Right lung (tissue), 5 donors: ENCODE data around the gene SURF1. TPM values are rescaled to one million over a fixed set of nuclear protein-coding genes. Genes with fewer than 3 reads are reported as not detected.
"Not testable (repeated sequence)": the region's sequence is repeated elsewhere in the genome, so short reads cannot be mapped to it uniquely, and the experiment has no call there.

Experiments
- DNase-seq, 2 donors: peaks; one replicate each; pipeline ENCODE4 v3.0.0-alpha.2; 2013
- polyA plus RNA-seq, 5 donors: library from polyadenylated mRNA; unstranded; fragments of 120-200 nt; gene quantifications; one replicate each; pipeline versions ENCODE4 v1.2.1 to v1.2.3, GENCODE V29; 2013; ENCODE audit warnings: inconsistent platforms in 1 of 5, low replicate concordance in 1 of 5; ENCODE audit not compliant: insufficient read length in 5 of 5, insufficient read depth in 1 of 5

The SURF1 gene
- polyA plus RNA-seq, 5 donors: 25.8 to 35.0 (median 32.3) TPM

DNA sequence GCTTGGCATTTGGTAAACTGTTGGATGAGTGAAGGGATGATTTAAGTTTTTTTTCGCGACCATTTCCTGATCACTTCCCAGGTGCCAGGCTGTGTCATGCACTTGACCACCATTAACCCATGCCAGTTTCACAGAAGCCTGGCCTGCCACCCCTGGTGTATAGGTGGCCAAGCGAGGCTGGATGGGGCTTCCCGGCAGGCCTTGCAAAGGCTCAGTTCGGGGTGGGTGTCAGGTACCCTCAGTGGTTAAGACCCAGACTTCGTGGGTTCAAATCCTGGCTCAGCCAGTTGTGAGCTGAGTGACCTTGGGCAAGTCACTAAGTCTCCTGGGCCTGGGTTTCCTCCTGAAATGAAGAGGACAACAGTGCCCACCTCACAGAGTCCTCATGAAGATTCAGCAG, 10.7 kb downstream of the SURF1 start:
- no peak for DNase-seq

DNA sequence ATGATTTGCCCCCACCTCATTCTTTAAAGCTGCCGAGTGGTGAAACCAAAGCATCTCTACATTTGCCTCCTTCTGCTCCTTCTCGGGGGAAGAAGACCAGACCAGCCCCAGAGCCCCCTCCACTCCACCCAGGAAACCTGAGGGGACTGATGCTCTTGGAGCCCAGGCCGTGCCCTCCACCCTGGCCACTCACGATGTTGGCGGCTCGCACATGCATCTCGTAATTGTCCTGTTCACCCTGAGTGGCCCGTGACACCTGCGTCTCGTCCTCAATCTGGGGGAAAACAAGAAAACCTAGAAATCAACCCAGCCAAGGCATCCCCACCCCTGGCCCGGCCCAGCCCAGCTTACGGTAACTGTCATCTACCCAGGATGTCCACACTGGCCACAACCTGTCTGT, 11.3 kb downstream of the SURF1 start:
- no peak for DNase-seq

DNA sequence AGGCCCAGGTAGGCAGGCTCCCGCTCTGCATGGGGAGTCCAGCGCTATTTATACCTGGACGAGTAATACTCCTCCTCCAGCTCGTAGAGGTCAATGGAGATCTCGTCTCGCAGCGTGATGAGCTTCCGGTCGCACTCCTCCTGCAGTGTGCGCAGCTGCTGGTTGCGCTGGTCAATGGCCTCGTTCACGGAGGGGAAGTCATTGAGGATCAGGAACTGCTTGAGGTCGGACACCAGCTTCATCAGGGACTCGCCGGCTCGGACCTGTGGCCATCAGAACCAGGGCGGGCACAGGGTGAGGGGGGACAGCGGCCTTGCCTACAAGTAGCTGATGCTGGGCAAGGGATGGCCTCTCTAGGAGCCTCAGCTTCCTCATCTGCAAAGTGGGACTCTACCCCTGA, 12.2 kb downstream of the SURF1 start:
- DNase-seq: no peak

DNA sequence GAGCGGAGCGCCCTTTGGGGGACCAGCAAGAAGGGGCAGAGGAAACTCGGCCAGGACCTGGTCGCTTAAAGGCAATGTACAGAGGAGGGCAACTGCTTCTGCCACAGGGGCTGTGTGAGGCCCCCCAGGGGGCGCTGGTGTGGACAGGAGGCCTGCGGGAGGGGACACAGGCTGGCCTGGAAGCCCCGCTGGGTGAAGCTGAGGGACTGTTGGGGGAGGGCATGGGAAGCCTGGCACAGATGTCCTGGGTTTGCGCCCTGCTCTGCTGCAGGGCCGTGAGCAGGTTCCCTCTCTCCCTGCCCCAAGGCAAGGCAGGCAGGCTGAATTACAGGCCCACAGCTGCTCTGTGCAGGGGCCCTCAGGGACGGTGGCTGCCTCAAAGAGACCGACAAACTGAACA, 13.7 kb downstream of the SURF1 start:
- no peak for DNase-seq

DNA sequence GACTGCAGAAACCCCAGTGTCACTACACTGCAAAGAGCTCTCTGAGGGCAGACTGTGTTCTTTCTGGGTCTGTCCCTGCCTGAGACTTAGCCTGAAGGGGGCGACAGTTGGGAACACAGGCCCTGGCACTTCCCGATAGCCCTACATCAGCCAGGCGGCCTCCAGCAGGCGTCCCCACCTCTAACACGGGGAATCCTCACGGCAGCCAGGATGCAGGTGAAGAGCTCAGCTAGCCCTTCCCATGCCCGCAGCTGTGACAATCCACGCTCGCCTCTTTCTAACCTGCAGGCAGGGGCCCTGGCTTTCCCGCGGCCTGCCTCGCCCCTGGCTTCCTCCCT, 14.2 kb downstream of the SURF1 start:
- no peak for DNase-seq

DNA sequence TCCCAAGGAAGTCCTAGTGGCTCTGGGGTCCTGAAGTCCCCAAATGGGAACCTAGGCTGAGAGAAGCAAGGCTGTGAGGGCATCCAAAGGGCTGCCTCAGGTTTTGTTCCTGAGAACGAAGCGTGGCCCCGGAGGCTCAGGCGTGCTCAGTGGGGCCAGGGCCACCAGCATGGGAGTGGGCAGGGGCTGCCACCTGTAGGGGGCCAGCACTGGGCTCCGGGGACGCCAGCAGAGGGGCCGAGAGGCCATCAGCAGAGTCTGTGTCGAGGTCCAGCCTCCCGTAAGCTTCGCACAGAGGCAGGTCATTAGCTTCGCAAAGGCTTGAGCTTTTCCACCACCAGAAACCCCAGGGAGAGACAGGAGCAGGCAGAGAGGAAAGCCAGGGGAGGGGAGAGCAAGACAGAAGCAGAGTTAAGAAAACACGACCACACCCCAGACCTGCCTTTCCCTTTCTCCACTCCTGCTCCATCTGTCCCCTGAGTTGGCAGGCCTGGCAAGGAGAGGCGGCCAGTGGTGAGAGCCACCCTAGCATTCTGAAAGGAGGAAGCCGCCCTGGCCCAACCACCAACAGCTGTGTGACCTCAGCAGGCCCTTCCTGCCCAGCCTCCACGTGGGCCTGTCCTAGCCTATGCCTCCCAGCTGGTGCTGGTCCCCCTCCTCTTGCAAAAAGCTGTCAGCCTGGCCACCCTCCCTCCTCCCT, 14.8 kb downstream of the SURF1 start:
- DNase-seq: no peak

DNA sequence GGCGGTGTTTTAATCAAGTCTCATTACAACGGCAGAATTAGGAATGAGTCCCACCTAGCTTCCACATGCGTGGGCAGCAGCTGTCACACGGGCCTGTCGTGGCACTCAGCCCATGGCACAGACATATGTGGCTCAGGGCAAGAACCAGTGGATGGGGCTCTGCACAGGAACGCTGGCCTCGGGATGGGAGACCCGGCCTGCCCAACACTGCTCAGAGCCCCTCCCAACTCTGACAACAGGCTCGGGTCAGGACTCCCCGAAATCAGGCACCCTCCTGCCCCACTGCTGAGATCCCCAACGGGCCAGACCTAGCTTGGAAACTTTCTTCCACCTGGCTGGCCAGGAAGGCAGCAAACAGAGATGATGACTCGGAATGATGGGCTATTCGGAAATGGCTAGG, 15.4 kb downstream of the SURF1 start:
- DNase-seq: no peak

DNA sequence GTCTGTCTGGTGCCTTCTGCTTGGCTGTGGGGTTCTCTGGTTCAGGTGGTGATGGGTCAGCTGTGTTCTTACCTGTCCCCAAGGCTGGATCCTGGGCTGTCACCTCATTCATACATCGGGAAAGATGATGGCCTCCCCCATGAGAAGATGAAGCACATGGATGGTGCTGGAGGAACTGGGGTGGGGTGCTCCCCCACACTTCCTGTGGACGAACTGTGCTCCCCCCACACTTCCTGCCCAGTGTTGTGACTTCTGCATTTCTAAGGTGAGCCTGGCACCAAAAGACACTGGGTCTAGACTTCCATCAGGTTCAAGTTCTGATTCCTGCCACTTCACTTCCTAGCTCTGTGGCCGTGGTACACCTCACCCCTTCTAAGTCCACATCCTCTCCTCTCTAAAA, 16.0 kb downstream of the SURF1 start:
- DNase-seq: no peak

DNA sequence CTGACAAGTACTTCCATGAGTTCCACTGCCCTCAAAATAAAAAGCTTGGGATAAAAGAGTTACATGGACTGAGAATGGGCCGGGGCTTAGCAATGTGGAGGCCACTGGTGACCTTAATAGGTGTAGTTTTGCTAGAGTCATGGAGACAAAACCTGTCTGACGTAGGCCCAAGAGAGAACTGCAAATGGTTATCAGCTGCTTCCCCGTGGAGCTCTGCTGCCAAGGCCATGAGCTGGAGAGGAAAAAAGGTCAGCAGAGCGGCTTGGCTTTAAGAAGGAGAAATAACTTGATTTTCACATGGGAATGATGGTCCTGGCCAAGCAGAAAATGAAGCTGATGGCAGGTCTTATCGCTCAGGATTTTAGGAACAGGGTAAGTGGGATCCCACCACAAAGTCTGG, 16.6 kb downstream of the SURF1 start:
- DNase-seq: no peak

DNA sequence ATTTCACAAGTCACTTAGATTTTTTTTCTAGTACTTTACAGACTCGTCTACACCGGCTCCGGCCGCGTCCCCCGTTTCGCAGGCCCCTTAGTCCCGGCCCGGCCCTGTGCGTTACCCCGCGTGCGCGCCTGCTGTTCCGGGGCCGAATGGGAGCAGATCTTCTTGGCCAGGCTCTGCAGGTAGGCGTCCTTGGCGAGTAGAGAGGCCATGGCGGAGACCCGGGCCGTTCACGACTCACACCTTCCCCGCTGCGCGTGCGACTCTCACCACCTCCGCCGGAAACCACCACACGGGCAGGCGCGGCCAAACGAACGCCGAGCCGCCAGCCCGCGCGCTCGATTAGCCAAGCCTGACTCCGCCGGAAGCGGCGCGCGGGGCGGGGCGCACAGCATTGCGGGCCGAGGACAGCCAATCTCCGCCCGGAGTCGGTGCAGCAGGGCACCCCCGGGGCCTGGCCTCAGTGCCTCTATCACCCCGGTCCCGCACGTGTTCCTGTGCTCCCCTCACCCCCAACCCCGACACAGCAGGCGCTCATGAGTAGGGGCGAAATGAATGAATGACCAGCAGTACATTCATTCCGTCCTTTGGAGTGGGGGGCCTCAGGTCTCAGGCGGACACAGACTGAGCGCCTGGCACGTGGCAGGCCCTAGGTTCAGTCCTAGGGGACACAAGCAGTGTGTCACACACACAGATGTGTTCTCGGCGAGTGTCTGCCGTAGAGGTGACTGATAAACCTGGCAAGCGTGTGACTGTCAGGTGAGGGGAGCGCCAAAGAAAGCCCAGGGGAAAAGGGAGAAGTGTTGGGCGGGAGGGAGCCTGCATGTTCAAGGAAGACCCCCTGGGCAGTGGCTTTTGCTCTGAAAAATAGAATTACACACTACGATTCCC, 20.1 kb downstream of the SURF1 start, which contains the start of gene SURF6:
Gene SURF6, minus strand, starts transcription at position 265 of the 888 bp plus-strand sequence. Its CDS starts 56 bp downstream, at position 209.
- DNase-seq: peak; percentile 81 to 86

DNA sequence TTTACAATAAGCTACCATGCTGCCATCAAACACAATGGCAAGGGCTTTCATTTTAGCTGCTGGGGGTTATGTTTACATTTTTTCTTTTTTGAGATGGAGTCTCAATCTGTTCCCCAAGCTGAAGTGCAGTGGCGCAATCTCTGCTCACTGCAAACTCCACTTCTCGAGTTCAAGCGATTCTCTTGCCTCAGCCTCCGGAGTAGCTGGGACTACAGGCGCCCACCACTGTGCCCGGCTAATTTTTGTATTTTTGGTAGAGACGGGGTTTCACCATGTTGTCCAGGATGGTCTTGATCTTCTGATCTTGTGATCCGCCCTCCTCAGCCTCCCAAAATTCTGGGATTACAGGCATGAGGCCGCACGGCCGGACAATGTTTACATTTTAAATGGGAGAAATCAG, 21.4 kb downstream of the SURF1 start:
- not testable (repeated sequence) for DNase-seq

DNA sequence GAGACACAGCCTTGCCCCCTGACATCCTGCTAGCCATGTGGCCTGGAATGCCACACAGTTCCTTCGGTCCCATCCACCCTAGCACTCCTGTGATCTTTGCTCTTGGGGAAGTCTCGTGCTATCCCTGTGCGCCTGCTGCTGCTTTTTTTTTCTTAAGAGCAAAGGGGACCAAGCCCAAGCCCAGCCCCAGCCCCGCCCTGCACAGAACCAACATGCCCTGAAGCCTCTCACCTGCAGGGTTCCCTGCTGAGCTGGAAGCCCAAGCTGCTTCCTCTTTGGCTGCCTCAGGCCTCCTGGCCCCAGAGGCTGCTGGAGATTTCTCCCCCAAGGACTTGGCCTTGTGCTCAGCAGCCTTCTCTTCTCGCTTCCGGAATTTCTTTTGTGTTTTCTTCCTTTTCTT, 22.1 kb downstream of the SURF1 start:
- DNase-seq: no peak

DNA sequence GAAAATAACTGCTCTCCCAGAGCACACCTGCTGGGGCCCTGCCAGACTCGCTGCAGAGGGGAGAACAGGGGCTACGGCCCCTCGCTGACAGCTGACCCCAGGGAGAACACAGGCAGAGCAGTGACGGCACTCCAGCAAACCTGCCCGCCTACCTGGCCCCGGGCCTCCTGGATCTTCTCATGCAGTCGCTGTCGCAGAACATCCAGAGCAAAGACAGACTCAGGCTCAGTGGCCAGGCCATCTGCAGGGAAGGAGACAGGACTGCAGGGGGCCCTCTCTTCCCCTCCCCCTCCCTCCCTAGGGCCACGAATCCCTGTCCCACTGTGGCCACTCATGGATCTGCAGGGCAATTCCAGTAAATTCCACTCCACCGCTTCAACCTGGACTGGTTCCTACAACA, 22.7 kb downstream of the SURF1 start:
- DNase-seq: no peak

DNA sequence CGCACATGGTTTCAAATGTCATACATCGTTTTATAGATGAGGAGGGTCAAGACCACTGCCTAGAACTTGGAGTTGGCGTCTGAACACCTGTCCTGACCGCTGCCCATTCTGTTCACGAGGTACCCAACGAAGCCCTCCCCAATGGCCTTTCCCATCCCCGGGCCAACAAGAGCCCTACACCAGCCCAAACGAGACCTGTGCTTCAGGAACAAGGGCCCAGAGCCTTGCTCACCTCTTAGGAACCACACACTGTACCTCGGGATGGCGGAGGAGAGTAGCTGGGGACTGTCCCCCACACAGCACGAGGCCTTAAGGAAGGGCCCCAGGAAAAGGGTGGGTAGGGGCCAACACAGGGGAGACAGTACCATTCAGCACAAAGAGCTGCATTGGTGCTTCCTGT, 23.3 kb downstream of the SURF1 start:
- no peak for DNase-seq

DNA sequence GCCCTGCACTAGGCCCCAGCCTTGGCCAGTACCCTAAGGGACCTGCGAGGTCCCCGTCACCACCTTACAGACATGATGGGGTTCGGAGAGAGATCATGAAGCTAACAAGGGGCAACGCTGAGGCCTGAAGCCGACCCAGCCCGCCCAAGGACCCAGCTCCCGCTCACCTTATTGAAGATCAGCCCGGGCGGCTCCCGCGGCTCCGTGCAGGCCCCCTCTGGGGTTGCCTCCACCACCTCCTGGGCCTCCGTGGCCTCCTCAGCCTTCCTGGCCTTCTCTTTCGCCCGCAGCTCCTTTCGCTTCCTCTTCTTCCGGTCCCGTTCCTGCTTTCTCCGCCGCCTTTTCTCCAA, 23.9 kb downstream of the SURF1 start:
- DNase-seq: no peak

DNA sequence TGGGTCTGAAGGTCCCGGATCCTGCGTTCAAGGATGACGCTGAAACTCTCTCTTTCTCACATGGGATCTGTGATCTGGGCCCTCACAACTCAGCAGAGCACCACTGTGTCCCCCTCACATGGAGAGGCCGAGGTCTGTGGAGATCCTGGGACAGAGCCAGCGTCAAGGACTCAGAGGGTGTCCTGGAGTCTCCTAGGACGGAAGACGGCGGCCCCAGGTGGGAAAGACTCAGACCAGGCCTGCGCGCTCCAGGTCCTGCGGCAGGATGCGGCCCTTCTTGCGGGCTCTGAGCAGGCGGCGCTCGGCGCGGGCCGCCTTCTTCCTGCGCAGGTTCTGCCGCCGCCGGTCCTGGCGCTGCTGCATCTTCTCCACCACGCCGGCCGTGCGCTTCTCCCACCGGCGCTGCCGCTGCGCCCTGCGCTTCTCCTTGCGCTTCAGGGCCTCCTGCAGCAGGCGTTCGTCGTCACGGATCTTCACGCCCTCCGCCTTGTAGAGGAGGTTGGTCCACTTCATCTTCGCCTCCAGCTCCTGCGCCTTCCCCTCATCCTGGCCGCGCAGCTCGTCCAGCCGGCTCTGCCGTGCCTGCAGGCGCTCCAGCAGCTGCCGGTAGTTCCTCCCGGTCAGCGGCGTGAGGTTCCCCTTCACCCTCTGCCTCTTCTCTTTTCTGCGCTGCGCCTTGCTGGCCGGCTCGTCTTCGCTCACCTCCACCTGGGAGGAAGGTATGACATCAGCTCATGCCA, 24.5 kb downstream of the SURF1 start:
- no peak for DNase-seq

DNA sequence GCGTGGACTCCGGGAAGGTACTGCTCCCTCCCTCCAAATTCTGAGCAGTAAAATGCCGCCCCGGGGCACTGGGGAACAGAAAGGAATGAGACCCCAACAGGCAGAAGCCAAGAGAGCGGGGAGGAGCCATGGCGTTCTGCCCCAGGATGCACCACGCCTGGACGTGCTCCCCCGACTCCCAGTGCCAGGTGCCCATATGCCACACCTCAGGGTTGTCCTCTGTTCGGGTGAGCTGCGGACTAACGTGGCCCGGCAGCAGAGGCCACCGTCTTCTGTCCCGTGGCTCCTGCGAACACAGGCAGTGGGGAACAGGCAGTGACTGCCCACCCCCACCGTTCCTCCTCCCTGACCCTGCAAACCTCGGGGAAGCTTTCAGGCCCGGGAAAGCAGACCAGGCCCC, 25.1 kb downstream of the SURF1 start:
- DNase-seq: no peak

DNA sequence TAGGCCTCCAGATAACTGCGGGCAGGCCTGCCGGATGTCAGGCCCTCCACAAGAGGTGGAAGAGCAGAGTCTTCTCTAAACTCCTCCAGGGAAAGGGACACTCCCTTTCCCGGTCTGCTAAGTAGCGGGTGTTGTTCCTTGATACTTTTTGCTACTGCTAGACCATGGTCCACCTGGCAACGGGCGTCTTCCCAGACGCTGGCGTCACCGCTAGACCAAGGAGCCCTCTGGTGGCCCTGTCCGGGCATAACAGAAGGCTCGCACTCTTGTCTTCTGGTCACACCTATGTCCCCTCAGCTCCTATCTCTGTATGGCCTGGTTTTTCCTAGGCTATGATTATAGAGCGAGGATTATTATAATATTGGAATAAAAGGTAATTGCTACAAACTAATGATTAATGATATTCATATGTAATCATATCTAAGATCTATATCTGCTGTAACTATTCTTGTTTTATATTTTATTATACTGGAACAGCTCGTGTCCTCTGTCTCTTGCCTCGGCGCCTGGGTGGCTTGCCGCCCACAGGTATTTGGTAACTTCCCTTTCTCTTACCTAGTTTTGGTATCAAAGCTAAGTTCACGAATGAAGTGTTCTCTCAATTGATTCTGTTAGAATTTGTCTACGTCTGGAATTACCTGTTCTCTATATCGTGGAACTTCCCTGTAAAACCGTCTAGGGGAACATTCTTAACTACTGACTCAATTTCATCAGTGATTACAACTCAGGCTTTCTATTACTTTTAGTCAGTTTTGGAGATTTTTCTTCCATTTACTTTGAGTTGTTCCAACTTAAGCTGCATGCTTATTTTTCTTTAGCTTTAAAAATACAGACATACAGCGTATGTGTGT, 26.8 kb downstream of the SURF1 start:
- DNase-seq: not testable (repeated sequence)

DNA sequence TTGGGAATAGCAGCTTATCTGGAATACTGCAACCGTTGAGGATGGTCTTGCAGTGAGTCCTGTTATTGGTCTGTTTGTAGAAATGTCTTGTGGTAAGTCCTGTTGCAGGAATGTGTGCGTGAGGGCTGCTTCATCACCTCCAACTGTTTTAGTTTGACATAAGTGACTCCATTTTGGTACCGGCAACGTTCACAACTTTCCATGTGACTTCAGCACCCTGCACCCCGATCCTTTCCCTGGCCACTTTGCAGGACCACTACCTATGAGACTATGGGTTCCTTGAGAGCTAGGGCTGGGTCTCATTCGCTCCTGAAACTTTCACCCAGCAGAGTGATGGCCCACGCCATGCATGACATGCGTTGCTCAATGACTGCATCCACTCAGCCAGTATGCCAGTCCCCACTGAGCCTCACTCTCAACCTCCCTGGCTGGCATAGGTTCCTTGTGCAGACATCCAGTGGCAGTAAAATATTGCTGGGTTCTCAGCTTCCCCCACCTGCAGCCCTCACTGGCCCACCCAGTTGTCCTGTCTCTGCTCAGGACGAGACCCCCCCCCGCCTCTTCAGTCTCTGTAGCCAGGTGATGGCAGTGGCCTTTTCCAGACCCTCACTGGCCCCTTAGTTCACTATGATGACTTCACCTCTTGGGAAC, 28.3 kb downstream of the SURF1 start:
- no peak for DNase-seq

DNA sequence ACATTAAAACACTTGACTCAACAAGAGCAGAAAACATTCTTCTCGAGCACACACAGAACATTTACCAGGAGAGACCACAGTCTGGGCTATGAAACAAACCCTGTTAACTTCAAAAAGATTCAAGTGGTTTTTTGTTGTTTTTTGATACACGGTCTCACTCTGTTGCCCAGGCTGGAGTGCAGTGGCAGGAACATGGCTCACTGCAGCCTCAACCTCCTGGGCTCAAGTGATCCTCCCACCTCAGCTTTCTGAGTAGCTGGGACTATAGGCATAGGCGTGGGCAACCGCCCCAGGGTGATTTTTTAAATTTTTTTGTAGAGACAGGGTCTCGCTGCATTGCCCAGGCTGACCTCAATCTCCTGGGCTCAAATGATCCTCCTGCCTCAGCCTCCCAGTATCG, 29.3 kb downstream of the SURF1 start:
- DNase-seq: not testable (repeated sequence)

DNA sequence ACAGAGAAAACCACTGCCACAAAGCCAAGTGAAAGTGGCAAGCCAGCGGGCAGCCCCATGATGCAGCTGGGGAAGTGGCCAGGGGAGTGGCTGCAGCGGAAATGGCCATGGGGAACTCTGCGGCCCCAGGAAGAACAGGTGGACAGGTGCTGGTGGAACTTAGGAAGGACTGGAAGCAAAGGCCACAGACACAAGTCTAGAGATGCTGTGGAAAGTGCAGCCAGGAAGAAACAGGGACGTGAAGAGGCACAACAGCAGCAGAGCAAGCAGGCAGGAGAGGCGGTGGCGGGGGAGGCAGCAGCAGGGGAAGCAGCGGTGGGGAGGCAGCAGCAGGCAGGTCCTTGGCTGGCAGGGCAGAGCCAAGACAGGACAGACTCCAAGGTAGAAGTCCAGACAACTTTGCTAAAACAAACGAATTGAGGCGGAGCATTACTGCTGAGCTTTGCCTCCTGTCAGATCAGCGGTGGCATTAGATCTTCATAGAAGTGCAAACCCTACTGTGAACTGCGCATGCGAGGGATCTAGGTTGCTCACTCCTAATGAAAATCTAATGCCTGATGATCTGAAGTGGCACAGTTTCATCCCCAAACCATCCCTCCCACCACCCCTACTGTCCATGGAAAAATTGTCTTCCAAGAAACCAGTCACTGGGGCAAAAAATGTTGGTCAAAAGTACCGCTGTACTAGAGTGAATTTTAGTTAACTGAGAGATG, 32.1 kb downstream of the SURF1 start:
- no peak for DNase-seq
